HG02588 (cell line): Measurements from ENCODE around the gene RSPH3.
"Not testable (repeated sequence)": the region's sequence is repeated elsewhere in the genome, so short reads cannot be mapped to it uniquely, and the experiment has no call there.

Source experiments
- ATAC-seq: cut with Tn5 transposase; IDR thresholded peaks from one replicate; pipeline ENCODE4 v1.9.1; 2021; ENCODE audit warnings: mild to moderate bottlenecking, moderate library complexity; ENCODE audit not compliant: unreplicated experiment

The RSPH3 gene, protein sequence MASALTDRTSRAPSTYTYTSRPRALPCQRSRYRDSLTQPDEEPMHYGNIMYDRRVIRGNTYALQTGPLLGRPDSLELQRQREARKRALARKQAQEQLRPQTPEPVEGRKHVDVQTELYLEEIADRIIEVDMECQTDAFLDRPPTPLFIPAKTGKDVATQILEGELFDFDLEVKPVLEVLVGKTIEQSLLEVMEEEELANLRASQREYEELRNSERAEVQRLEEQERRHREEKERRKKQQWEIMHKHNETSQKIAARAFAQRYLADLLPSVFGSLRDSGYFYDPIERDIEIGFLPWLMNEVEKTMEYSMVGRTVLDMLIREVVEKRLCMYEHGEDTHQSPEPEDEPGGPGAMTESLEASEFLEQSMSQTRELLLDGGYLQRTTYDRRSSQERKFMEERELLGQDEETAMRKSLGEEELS

DNA sequence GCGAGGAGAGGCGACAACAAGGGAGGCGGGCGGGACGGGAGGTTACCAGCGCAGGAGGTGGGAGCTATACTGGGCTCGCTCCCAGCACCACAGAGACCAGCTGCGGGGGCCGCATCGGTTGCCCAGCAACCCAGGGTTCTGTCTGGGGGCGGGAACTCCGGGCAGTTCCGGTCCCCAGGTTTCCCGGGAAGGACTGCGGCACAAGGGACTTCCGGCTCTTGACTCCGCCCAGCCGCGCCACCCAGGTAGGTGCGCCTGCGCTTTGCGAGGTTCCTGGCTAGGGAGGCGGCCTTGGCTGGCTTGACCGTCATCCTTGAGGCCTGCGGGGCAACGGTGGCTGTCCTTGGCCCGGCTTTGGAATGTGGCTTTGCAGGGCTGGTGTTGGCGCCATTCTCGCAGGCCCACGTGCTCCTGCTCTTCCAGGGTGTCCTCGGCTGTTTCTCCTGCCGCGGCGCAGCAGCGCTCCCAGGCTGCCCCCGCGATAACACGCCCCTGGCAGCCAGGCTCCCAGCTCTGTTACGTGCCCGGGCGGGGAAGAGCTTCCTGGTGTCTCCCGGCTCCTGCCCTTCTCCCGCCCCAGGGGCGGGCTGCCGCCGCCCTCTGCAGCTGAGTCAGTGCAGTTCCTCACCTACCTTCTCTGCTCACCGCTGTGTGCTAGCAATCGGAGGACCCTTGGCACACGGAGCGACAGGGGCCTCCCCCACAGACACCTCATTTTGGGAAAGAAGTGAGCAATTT is at the start of gene RSPH3:
TSS of gene RSPH3 (minus strand) at position 537 of the 738 bp plus-strand sequence. CDS start 652 bp downstream, outside the sequence.
- peak; percentile 93 for ATAC-seq

DNA sequence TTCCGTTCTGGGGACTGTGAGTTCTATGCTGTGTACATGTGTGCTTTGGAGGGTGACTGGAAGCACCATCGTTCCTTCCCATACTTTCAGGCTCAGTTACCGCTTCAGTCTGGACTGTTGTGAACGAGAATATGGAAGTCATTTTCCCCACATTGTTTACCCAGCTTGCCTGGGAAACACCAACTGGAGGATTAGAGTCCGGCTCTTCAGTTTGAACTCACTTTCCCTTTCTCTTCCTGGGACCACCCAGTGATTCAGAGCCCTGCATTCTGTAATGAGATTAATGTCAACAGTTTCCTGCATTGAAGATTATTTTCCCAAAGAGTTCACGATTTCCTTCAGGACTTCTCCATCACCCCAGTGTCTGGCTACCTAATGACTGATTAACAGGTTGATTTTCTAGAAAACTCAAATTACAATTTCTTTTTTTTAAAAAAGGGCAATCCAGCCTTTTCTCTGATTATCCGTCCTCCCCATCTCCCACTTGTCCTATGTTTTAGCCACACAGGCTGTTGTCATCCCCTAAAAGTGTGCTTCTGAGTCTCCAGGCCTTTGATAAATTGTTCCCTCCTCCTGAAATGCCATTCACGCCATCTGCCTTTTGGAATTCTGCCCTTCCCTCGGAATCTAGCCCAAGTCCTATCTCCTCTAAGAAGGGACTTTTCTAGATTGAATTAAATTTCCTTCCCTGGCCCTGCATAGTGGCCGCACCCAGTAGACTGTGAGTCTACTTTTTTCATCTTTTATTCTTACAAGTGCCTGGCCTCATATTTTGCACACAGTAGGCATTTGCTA is 48.1 kb upstream of the RSPH3 start:
- no peak for ATAC-seq

DNA sequence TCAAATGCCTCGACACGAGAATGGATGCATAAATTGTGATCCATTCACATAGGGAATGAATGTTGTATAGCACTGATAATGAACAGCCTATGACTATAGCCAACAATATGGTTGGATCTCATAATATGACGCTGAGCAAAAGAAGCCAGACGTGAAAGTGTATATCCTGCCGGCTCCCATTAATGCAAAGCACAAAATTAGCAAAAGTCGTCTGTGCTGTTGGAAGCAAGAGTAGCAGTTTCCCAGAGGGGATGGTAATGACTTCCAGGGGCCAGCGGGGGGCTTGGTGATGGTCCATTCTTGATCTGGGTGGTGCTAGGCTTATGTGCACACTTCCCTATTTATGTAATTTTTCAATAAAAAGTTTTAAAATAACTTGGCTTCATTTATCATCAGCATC is 45.8 kb upstream of the RSPH3 start:
- ATAC-seq: no peak

DNA sequence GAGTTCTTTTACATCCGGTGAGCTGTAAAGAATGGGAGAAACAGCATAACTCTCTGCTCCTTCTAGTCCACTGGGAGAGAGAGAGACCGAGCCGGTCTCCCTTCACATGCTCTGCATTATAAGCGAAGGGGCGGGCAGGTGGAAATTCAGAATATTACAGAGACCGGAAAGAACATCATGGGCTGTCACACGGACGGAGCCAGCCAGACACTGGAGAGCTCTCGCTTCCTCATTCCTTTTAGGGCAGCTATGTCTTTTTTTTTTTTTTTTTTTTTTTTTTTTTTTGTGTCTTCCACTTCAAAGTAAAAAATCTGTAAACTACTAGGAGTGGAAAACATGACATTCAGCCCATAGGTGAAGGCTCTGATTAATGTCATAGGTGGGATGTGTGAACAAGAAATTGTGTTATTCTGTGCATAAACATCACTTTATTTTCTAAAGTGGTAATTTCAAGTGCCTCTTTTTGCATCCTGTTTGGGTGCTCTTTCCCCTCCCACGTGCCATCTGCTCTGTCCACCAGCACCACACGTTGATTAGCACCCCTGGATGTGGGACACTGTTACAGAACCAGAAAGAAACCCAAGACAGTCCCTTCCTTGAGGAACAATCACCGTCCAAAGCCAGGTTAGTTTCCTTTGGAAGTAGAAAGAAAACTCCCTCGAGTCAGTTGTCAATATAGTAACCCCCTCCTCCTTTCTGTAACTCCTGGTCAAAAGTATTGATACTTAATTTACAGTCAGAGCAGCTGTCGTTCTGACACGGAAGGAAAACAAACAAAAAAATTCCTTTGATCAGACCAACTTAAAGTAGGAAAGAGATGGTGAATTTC is 45.1 kb upstream of the RSPH3 start, which contains the start of gene TAGAP:
TSS of gene TAGAP (minus strand) at position 93 of the 829 bp plus-strand sequence. CDS start 845 bp downstream, outside the sequence.
- ATAC-seq: peak; percentile 81

DNA sequence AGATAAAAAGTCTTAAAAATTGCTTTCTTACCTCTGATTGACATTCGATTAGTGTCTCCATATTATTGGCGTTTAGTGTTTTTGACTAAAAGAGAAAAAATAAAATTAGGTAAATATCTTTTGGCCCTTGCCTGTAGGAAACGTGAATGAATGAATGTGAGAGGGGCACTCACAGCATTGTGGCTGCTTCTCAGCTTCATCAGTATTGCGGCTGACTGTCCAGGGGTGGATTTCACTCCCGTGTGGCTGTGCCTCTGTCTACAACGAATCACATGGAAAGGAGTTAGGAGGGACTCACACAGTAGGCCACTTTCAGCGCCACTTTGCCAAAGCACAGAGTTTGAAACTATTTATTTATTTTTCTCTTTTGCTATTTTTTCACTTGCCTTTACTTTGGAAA is 43.9 kb upstream of the RSPH3 start:
- ATAC-seq: no peak

DNA sequence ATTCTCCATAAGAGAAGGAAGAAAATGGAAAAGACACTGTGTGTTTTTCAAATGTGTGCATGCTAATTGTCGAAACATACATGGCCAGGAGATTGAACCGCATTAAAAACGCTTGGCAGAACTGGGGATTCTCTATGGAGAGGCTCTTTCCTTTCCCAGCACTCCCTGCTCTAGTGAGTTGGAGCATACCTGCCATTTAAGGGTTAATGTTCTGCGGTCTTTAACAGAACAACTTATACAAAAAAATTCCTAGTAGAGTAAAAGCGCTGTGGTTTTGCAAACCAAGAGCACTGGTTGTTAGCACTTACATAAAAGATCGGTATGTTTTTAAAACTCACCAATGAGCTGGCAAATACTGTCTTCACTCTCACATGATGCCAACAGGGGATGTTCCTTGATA is 43.2 kb upstream of the RSPH3 start:
- no peak for ATAC-seq

DNA sequence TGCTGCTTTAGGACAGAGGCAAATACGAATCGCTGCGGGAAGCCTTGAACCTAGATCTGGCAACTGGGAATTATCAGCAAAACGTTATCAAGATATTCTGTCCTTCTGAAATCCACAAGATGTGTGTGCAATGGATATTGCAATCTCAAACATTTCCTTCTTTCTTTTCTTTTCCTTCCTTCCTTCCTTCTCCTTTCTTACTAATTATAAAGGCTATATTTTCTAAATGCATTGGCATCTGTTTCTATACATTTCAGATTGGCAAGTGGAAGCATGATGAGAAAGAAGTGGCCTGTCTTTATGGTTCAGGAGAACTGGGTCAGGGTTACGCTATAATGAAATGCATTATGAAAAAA is 42.8 kb upstream of the RSPH3 start:
- ATAC-seq: no peak

DNA sequence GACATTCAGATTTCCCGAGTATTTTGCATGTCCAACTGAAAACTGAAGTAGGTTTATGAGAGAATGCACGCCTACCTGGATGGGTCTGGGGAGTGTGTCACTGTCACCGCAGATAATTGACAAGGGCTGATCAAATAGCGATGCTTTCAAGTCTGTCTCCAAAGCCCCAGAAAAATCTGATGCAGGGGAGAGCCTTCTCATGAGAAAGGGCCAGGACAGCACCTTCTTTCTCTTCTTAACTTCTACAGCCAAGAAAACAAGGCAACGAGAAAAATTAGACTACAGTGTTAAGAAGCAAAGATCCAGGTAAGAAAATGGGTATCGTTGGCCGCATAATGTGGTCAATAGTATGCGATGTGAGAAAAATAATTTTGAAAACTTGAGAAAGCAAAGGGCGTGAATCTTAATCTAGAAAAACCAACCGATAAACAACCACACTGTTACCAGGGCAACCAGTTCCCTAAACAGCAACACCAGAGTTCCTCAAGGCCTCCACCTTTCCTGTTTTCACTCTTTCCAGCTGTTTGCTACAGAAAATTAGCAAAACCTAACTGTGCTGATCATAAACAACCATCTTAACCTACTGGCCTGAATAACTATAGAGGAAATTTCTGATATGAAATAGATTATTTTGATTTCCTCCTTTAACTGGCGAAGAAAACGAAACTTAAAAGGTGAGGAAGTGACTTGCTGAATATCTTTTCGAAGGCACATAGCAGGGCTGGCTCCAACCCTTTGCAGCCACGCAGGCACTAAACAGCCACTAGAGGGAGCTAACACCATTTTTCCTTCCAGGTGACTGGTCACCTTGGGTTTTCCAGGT is 42.2 kb upstream of the RSPH3 start:
- peak; percentile 34 for ATAC-seq

DNA sequence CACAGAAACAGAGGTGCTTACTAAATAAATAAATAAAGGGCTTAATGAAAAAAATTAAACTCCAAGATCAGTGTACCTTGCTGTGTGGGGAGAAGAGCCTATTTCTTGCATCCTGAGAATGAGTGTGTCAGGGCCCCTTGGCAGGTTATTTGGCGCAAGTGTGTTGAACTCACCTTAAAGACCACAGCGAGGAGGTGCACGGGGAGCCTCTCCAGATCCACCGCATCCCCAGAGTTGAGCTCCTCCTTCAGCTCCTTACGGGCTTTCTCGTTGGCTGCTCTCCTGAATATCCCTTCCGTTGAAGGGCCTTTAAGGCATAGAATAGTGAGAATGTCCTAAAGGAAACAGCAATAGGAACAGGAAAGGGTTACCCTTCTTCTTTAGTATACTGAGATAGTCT is 41.2 kb upstream of the RSPH3 start:
- ATAC-seq: no peak

DNA sequence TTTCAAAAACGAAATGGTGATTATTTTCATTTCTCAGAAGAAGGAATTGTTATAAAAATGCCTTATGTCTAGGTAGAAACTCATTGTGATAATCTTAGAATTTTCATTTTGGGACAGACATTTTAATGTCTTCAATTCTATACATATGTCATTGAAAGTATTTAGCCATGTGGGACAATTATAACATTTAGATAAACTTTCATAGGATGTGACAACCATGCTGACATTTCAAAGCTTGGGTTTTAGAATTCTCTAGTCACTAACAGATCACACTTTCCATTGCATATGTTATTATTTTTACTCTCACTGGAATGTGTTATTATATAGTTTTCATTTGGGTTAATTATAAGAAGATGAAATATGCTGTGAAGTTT is 39.9 kb upstream of the RSPH3 start:
- ATAC-seq: no peak

DNA sequence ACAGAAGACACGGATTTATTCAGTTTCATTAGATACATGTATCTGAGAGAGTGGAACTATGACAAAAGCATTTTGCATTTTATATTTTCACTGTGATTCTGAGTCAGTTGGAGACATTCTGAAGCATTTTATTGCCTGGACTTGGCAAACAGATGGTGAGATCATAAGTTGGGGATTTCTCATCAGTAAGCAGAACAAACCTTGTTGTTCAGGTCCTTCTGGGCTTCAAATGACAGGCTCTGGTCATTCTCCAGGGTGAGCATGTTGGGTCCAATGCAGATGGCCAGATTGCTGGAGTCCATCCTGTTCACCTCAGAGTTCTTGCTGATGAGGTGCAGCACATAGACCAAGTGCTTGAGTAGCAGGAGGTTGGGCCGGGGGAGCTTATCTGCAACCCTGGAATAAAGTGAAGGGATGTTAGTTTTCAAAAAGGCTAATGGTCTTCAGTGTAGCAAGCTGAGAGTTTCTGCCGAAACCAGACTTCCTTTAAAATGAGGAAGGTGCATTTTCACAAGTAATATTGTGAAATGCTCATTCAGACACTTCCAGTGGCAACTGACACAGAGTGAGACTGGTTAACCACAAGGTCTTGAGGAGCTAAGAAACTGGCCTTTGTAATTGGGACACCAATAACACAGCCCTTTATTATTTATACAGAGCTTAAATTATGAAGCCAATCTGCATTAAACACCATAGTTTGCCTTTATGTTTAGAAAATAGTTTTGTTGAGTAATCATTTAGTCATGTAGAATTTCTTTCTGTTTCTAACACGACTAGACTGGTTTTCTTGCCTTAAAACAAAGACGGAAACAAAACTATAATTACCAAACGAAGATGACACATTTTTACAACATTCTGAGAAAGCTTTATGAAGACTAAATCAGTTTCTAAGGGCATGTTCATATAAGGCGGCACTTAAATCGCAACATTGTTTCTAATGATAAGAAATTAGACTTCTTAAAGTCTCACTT is 39.2 kb upstream of the RSPH3 start:
- ATAC-seq: peak; percentile 84

DNA sequence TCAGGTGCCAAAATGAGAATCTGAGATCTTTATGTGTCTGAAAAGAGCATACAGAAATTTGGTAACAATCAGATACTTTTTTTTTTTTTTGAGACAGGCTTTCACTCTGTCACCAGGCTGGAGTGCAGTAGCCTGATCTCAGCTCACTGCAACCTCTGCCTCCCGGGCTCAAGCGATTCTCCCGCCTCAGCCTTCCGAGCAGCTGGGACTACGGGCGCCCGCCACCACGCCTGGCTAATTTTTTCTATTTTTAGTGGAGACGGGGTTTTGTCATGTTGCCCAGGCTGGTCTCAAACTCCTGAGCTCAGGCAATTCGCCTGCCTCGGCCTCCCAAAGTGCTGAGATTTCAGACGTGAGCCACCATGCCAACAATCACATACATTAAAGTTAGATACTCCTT is 38.3 kb upstream of the RSPH3 start:
- not testable (repeated sequence) for ATAC-seq

DNA sequence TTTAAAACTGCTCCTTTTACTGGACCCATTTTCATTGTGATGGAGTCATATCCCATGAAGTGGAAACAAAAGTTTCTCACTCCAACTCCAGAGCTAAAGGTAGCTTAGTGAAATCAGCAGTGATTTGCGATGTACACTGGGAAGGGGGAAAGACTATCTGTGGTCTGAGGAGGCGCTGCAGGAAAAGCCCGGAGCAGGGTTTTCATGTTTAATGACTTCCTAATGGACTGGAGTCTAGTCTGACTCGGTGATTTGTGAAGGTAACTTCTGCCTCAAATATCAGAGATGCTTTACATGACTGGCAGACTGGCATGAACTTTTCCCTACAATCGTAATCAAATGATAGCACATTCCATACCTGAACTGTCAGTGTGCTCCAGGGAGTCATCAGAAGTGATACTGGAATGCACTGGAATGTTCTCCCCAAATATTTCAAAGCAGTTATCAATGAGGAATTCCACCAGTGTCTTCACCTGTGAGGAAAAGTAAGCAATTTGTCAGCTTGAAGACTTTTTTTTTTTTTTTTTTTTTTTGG is 37.8 kb upstream of the RSPH3 start:
- ATAC-seq: no peak

DNA sequence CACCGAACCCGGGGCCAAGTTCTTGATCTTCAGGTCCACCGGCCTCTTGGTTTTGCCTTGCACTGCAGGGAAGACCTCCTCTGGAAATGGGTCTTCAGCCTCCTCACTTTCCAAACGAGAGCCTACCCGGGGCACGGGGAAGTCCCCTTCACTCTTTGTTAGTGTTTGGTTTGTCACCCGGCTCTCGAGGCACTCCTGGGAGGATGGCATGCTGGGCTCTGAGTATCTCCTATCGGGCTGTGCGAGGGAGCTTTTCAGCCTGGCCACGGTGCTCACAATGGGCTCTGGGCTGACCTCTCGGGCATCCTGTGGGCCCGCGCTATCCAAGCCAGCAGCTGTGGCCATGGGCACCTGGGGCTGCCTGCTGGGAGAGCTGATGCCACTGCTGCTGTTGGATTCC is 36.7 kb upstream of the RSPH3 start:
- no peak for ATAC-seq

DNA sequence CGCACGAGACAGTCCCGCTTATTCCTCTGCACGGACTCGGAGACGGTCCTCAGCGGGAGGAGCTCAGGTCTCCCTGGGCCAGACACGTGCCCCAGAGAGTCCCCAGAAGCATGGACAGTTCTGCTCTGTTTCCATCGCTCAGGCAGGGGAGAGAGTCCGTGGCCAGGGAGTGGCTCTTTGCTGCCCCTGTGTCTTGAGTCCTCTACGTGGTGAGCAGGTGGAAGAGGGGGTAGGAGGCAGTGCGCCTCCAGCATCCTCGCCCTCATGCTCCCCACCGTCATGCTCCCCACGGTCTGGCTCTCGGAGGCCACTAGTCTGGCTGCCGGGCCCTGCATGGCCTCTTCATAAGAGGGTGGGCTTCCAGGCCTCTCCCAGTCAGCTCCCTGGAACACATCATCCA is 35.9 kb upstream of the RSPH3 start:
- ATAC-seq: no peak

DNA sequence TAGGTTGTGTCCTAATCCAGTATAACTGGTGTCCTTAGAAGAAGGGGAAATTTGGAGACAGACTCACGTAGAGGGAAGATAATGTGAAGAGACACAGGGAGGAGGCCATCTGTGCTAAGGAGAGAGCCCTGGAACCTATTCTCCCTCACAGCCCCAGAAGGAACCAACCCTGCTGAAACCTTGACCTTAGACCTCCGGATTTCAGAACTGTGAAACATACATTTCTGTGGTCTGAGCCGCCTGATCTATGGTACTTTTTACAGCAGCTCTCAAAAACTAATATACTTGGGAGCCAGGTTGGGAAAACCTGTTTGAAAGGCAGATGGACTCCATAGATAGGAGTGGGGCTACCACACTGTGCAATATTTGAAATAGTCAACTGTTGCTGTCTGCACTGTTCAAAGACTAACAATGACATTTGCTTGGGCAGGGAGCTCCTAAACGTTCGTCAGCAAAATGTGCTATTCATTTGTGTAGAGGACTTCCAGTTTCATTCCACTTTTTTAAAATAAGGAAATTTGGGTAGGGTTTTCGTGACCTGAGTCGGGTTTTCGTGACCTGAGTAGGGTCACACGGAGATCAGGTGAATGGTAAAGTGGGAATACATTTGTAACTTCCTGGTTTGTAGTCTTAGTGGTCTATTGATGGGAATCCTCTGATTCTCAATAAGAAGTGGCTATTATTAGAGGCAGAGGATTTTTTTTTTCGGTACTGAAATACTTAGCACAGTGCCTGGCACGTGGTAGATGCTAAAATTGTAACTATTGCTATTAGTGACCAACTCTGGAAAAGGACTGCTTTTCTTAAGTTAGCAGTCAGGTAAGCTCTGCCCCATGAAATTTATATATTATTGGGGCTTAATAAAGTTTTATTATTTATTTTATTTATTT is 33.4 kb upstream of the RSPH3 start:
- no peak for ATAC-seq

DNA sequence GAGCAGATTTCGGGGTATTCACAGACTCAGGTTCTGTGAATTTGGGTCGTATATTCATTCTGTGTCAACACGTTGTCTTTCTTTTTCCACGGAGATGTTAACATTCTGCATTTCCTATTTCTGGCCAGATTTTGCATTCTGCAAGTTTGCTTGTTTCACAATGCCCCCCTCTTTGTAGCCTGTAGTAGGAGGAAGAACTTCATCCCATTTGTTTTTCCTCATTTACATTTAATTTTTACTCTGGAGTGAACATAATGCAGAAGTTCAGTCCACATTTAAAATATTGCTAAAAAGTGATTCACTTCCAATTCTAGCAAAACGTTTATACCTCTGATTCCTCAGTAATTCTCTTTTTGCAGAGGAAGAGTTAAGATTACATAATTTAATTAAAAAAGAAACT is 31.8 kb upstream of the RSPH3 start:
- ATAC-seq: no peak
